K562 (cell line): ENCODE data around the gene ECE2.

Experiments
- ARNT ChIP-seq, 2 experiments: fragments of 450-650 bp; IDR thresholded peaks; 2 replicates each; pipeline ENCODE4 v1.6.1; 2016; ENCODE audit warnings: mild to moderate bottlenecking in 1 of 2
- FOS ChIP-seq: IDR thresholded peaks from 3 replicates; pipeline ENCODE4 v1.6.1; 2011; ENCODE audit not compliant: insufficient read length; ENCODE audit errors: extremely low read depth
- KLF13 ChIP-seq: fragments of 450-650 bp; IDR thresholded peaks from 2 replicates; pipeline ENCODE4 v1.6.1; 2016; ENCODE audit warnings: missing genetic modification characterization, low read depth, mild to moderate bottlenecking, missing compliant biosample characterization, moderate library complexity, borderline replicate concordance
- POLR2A ChIP-seq: fragments of 450-650 bp; conservative IDR thresholded peaks from 2 replicates; pipeline ENCODE4 v1.6.1; 2016
- ZBTB7A ChIP-seq: IDR thresholded peaks from 2 replicates; pipeline ENCODE4 v1.6.1; 2011; ENCODE audit warnings: low read depth, mild to moderate bottlenecking, low read length, moderate library complexity, borderline replicate concordance; ENCODE audit not compliant: control insufficient read depth
- ZFP1 ChIP-seq: fragments of 450-650 bp; formaldehyde crosslinking; IDR thresholded peaks from 2 replicates; pipeline ENCODE4 v1.4.0; 2020; ENCODE audit warnings: mild to moderate bottlenecking, mixed read lengths
- TF ChIP-seq, protein P1 (sequence below), 2 experiments: IDR thresholded peaks; 2 replicates each; pipeline ENCODE4 v1.6.1; 2011; ENCODE audit warnings: borderline replicate concordance in 1 of 2, control low read depth in 1 of 2, low read depth in 1 of 2, low read length in 1 of 2, mild to moderate bottlenecking in 1 of 2, mixed read lengths in 1 of 2, moderate library complexity in 1 of 2; ENCODE audit not compliant: insufficient read depth in 1 of 2, insufficient read length in 1 of 2, poor library complexity in 1 of 2, severe bottlenecking in 1 of 2; ENCODE audit errors: extremely low read depth in 1 of 2
- TF ChIP-seq, protein P2 (sequence below): conservative IDR thresholded peaks from 2 replicates; pipeline ENCODE4 v1.6.1; 2011; ENCODE audit warnings: low read depth, mild to moderate bottlenecking, low read length; ENCODE audit not compliant: control insufficient read depth

DNA sequence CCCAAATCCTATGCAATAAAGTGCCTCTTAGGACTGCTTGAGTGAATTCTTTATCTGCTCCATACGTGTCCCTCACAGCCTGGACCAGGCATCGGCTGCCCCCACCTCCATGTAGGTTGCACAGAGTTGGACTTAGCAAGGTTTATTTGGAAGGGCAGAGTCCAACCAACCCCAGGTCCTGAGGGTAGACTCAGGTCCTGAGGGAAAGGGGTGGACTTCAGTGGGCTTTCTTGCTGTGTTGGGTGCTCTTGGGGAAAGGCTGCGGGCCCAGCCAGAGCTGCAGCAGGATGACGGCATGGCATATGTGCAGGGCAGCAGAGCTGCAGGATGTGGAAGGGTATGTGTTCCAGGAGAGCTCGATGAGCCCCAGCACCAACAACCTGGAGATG lies 33.5 kb upstream of the ECE2 start:
- no peak for TF ChIP-seq KLF13
- TF ChIP-seq, protein P1, sequence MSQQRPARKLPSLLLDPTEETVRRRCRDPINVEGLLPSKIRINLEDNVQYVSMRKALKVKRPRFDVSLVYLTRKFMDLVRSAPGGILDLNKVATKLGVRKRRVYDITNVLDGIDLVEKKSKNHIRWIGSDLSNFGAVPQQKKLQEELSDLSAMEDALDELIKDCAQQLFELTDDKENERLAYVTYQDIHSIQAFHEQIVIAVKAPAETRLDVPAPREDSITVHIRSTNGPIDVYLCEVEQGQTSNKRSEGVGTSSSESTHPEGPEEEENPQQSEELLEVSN (IDR thresholded peaks at IDR 0.05; ENCODE audit: borderline replicate concordance in 1 of 2, extremely low read depth in 1 of 2, insufficient read depth in 1 of 2, insufficient read length in 1 of 2, low read depth in 1 of 2, low read length in 1 of 2, poor library complexity in 1 of 2, severe bottlenecking in 1 of 2) = no peak
- TF ChIP-seq ZFP1 (CRISPR knock-in tag) = no peak
- no peak for TF ChIP-seq POLR2A
- no peak for TF ChIP-seq ZBTB7A
- TF ChIP-seq, protein P2, sequence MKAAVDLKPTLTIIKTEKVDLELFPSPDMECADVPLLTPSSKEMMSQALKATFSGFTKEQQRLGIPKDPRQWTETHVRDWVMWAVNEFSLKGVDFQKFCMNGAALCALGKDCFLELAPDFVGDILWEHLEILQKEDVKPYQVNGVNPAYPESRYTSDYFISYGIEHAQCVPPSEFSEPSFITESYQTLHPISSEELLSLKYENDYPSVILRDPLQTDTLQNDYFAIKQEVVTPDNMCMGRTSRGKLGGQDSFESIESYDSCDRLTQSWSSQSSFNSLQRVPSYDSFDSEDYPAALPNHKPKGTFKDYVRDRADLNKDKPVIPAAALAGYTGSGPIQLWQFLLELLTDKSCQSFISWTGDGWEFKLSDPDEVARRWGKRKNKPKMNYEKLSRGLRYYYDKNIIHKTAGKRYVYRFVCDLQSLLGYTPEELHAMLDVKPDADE = no peak
- TF ChIP-seq FOS = no peak
- TF ChIP-seq ARNT (IDR thresholded peaks at IDR 0.05) = no peak
